HG03280 (cell line): ENCODE measurements around the gene PLEKHG1.

ENCODE experiments used
- ATAC-seq: cut with Tn5 transposase; IDR thresholded peaks from one replicate; pipeline ENCODE4 v1.9.1; 2021; ENCODE audit warnings: mild to moderate bottlenecking, moderate library complexity; ENCODE audit not compliant: unreplicated experiment

Gene PLEKHG1

GRCh38 chr6:150599199-150600009 is at the start of gene PLEKHG1:
TSS of gene PLEKHG1 (plus strand) at chr6:150599885. CDS start at chr6:150733682, 133,797 bp downstream.
- peak; percentile 79 for ATAC-seq

- ATAC-seq, result no peak
Observed at GRCh38 chr6:150550244-150550643, 49.4 kb upstream of the PLEKHG1 start.

- no peak for ATAC-seq
Observed at GRCh38 chr6:150557043-150557599, 42.6 kb upstream of the PLEKHG1 start.

- ATAC-seq, result no peak
Observed at GRCh38 chr6:150560004-150560883, 39.4 kb upstream of the PLEKHG1 start.

- ATAC-seq, result no peak
Observed at GRCh38 chr6:150560884-150561219, 38.8 kb upstream of the PLEKHG1 start.

GRCh38 chr6:150565945-150566344 is 33.7 kb upstream of the PLEKHG1 start:
- no peak for ATAC-seq

GRCh38 chr6:150566486-150566885 is 33.2 kb upstream of the PLEKHG1 start:
- ATAC-seq, result no peak

- ATAC-seq, result no peak
Observed at GRCh38 chr6:150567380-150567779, 32.3 kb upstream of the PLEKHG1 start.

GRCh38 chr6:150567823-150568383 is 31.8 kb upstream of the PLEKHG1 start:
- ATAC-seq, result no peak

GRCh38 chr6:150568560-150568959 is 31.1 kb upstream of the PLEKHG1 start:
- no peak for ATAC-seq

- ATAC-seq, result no peak
Observed at GRCh38 chr6:150569161-150569560, 30.5 kb upstream of the PLEKHG1 start.

- ATAC-seq, result no peak
Observed at GRCh38 chr6:150573041-150573681, 26.5 kb upstream of the PLEKHG1 start.

GRCh38 chr6:150575836-150576235 is 23.8 kb upstream of the PLEKHG1 start:
- ATAC-seq, result no peak

- ATAC-seq, result no peak
Observed at GRCh38 chr6:150576651-150577226, 22.9 kb upstream of the PLEKHG1 start.

GRCh38 chr6:150579611-150580010 is 20.1 kb upstream of the PLEKHG1 start:
- ATAC-seq, result no peak

- no peak for ATAC-seq
Observed at GRCh38 chr6:150580489-150580888, 19.2 kb upstream of the PLEKHG1 start.

GRCh38 chr6:150584065-150584464 is 15.6 kb upstream of the PLEKHG1 start:
- no peak for ATAC-seq

GRCh38 chr6:150584596-150584995 is 15.1 kb upstream of the PLEKHG1 start:
- ATAC-seq, result no peak

GRCh38 chr6:150586850-150587359 is 12.8 kb upstream of the PLEKHG1 start:
- no peak for ATAC-seq

- no peak for ATAC-seq
Observed at GRCh38 chr6:150587637-150588036, 12.0 kb upstream of the PLEKHG1 start.
